Activated CD4-positive, alpha-beta T cell treated with anti-CD3 and anti-CD28 coated beads, Interleukin-2, Interleukin-6, amounts not matched to agents 100 ng/mL and 50 ng/mL, durations not matched to agents 16 hours and 8 hours (primary cell): Measurements from ENCODE around the gene MYT1.

Source experiments
- DNase-seq: peaks from one replicate; pipeline ENCODE4 v3.0.0-alpha.2; 2020

MYT1 gene

DNA sequence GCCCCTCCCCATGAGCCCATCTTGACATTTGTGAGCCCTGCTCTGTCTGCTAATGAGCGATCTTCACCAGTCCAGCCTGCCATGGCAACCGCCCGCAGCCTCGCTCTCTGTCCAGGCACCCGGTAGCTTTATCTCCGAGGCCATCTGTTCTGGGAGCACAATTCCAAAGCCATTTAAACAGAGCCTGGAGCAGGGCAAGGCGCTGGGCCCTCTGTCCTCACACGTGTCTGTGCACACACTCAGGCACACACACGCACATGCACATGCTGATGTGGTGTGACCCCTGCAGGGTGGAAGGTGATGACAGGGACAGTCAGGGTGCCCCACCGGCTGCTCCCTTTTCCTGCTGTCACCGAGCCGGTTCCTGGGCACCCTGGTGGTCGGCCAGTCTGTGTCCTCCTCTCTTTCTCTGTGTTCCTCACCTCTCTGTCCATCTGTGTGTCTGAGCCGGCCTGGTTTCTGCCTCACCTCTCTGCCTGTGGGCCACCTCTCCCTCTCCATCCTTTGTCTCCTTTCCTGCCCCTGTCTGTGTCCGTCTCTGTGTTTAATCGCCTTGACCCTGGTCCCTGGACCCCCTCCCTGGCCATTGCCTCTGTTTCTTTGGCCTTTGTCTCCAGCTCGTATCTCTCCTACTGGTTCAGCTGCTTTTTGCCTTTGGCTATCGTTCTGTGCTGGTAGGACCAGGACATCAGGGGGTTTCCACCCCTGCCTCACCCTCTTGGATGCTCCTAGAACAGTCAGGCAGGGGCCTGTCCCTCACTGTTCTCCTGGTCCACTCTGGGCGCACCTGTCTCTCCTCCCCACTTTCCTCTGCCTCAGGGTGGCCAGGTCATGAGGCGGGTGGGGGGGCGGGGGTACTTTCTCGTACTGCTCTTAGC lies 8.8 kb upstream of the MYT1 start:
- DNase-seq: no peak

- DNase-seq: no peak
Observed at GRCh38 chr20:64156136-64156885, 7.9 kb upstream of the MYT1 start.

- DNase-seq: no peak
Observed at GRCh38 chr20:64156886-64157875, 7.1 kb upstream of the MYT1 start.

- DNase-seq: no peak
Observed at GRCh38 chr20:64157878-64158277, 6.4 kb upstream of the MYT1 start.

DNA sequence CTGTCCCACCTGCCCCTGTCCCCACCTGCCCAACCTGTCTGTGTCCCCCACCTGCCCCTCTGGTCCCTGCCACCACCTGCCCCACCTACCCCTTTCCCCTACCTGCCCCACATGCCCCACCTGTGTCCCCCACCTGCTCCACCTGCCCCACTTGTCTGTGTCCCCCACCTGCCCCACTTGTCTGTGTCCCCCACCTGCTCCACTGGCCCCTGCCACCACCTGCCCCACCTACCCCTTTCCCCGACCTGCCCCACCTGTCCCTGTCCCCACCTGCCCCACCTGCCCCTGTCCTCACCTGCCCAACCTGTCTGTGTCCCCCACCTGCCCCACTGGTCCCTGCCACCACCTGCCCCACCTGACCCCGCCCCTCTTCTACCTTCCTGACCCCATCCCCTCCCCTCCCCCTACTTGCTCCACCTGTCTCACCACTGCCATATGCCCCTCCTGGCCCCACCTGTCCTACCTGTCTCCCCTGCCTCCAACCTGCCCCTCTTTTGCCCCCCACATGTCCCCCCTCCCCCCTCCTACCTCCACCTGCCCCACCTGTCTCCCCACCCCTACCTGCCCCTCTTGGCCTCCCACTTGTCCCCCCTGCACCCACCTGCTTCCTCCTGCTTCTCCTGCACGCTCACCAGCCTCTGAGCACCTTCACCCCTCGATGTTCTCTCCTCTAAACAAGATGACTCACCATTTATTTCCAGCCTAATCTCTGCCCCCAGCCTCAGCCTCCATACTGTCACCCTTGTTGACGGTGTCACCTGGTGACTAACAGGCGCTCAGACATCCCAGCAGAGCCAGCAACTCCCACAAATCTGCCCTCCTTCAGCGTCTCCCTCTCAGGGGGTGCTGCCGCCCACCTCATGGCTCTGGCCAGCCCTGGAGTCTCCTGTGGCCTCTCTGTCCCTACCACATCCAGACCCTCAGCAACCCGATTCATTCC lies 5.6 kb upstream of the MYT1 start:
- no peak for DNase-seq

DNA sequence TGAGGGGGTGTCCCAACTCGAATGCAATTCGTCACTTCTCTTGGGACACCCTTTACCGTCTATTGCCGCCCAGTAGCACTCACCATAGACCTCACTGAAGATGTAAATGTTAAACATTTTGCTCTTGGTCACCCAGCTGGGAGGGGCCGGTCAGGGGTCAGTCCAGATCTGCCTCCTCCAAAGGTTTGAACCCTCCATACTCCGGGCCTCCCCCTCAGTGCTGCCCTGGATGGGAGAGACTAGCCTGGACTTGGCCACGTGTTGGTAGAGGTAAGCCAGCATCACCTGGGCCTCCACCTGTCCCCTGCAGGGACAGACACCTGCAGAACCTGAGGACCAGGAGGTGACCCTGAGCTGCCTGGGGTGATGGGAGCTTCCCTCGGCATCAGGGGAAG lies 5.0 kb upstream of the MYT1 start:
- no peak for DNase-seq

GRCh38 chr20:64159711-64160110 lies 4.5 kb upstream of the MYT1 start:
- no peak for DNase-seq

DNA sequence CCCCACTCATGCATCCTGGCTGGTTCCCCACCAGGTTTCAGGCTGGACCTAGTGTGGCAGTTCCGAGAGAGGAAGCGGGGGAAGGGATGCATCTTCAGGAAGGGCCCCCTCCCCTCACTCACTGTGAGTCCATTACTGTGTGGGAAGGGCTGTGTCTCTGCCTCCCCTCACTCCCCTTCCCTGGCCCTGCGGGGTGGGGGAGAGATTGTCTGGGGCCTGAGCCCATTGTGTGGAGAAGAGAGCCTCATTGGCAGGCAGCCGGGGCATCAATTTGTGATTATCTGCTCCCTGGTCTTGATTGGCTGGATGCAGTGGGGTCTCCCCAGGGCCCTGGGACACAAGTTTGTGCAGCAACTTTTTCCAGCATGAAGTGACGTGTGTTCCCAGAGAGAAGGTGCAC lies 4.1 kb upstream of the MYT1 start:
- no peak for DNase-seq

GRCh38 chr20:64160526-64161355 lies 3.5 kb upstream of the MYT1 start:
- DNase-seq: no peak

DNA sequence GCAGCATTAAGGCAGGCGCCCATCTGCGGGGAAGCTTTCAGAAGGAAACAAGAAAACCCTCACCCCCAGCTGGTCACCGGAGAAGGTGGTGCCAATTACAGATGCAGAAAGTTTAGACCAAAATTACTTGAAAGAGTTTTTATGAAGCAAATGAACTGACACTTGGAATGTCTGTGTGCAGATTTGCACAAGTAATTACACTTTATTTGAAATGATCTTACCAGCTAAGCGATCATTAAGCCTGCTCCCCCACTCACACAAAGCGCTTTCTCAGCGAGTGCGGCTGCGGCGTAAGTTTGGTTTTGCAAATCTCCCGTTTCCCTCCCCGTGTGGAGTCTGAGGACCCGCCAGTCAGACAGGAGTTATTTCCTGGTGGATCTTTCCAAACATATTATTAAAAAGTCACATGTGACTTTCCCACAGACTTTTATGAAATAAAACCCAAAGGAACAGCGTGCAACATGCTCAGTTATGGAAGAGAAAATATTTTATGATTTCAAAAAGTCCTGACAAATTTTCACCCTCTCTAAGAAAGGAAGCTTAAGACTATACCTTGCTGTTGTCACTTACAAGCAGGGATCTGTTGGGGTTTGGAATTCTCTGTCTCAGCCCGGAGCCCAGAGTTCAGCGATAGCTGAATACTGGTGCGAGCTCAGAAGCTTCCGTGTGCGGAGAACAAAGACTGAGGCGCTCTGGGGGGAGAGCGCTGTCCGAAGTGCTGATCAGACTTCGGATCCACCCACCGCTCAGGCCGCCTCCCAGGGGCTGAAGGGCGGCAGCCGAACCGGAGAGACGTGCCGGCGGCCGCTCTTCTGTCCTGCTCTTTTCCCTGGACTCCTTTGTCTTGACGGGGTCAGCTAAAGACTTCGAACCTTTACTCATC lies 2.7 kb upstream of the MYT1 start:
- peak; percentile 30 for DNase-seq

- DNase-seq: no peak
Observed at GRCh38 chr20:64162239-64162910, 1.9 kb upstream of the MYT1 start.

GRCh38 chr20:64163776-64164122 lies 503 bp upstream of the MYT1 start:
- no peak for DNase-seq

- DNase-seq: no peak
Observed at GRCh38 chr20:64165866-64166600, 1.8 kb downstream of the MYT1 start.

GRCh38 chr20:64166721-64167615 lies 2.7 kb downstream of the MYT1 start:
- DNase-seq: no peak

DNA sequence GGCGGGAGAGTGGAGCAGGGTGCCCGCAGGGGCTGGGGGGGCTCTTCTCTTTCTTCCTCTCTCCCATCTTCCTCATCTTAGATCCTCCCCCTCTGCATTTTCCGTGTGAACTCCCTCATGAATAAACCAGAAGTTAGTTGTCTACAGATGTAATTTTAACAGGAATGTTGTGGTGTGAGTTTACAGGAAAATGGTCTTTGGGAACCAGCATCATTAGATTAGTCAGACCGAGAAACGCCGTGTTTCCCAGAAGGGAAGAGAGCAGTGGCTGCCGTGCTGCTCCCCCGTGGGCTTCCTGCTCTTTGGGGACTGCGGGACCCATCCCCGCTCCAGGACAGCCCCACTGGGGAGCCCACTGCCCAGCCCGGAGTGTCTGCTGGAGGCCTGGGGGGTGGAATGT lies 3.4 kb downstream of the MYT1 start:
- DNase-seq: no peak

- no peak for DNase-seq
Observed at GRCh38 chr20:64168381-64169090, 4.3 kb downstream of the MYT1 start.

DNA sequence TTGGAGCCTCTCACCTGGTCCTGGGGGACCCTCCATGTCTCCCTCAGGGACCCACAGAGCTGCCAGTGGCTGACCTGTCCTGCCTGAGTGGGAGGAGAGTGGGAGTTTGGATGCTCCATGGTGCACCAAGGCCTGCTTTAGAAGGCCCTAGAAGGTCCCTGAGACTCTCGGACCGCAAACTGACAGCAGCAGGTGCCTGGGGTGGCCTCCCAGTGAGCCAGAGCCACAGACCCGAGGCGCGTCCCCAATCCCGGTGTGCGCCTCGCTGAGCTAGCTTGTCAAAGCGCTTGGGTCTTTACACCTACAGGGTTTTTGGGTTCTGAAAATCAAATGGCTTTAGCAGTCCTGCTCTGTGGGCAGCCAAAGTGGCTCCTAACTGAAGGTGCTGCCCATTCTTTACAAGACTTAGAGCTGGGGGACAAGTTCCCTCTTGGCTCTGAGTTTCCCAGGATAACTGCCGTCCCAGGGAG lies 4.9 kb downstream of the MYT1 start:
- DNase-seq: no peak
